ENCODE results near the gene UGT1A8.

- TF ChIP-seq CTCF (conservative IDR thresholded peaks at IDR 0.05) (no peak), EZH2 (IDR thresholded peaks at IDR 0.05; ENCODE audit: low read depth) (no peak)
These were observed 141.4 kb downstream of the UGT1A8 start for GRCh38 chr2:233758849-233759248.
